Measurements from ENCODE around the gene ITPR2.

DNA sequence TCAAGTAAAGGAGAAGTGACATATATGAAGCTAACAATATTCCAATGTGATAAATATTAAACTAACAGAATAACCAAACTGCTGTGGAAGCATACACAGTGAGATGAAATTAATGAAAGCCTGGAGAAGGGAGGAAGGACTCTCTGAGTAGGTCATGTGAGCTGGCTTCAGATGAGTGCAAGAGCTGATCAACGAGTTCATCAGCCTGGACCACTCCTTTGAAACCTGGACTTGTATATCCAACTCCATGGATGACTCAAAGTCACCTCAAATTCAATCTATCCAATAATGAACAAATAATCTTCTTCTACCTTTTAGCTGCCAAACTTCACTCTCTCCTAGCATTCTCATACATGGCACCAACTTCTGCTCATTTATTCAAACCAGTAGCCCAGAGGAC is 391.6 kb downstream of the ITPR2 start:
- TF ChIP-seq EZH2 (IDR thresholded peaks at IDR 0.05; ENCODE audit: low read depth) (no peak), CTCF (conservative IDR thresholded peaks at IDR 0.05) (no peak)

Measured in PC-9 (cell line).